ENCODE results near the gene WDR27. TPM values are rescaled to one million over a fixed set of nuclear protein-coding genes. Genes with fewer than 3 reads are reported as not detected.
A peak's percentile ranks its signal among the peaks of the same experiment; 100 is the strongest.

The WDR27 gene
- total RNA-seq, 4 donors from 2014 or later = 12.4 to 38.7 (median 27.6) TPM

- no peak for TF ChIP-seq POLR2A (IDR thresholded peaks at IDR 0.05)
- TF ChIP-seq CTCF (IDR thresholded peaks at IDR 0.05) = no peak
- no peaks in the 10 kb centered on the region for H3K4me1 ChIP-seq
- intact Hi-C loops (cut with DNase I) = no loop called here
- H3K27ac ChIP-seq = no peak overlapping the region
- 85 to 89% methylated on average over 1 of the region's 1 CpG for WGBS, 2 donors
- H3K9me3 ChIP-seq = peaks cover 0 to 6% (median 3%) of the 10 kb centered on the region in 3 donors
- H3K36me3 ChIP-seq = no peaks in the 10 kb centered on the region
- DNase-seq = no peak
- no peaks in the 10 kb centered on the region for H3K27me3 ChIP-seq
- H3K4me3 ChIP-seq = no peak overlapping the region
Observed at GRCh38 chr6:169508452-169508851, 193.4 kb downstream of the WDR27 start.

- Histone ChIP-seq H3K9me3 (peaks cover 0 to 3% (median 2%) of the 10 kb centered on the region in 3 donors), H3K4me1 (no peaks in the 10 kb centered on the region), H3K27me3 (no peaks in the 10 kb centered on the region), H3K36me3 (peaks cover 0 to 4% (median 0%) of the 10 kb centered on the region in 3 donors), H3K4me3 (no peak overlapping the region), H3K27ac (peak overlapping the region in 1 of 4 donors; percentile 42)
- intact Hi-C loops (cut with DNase I) = no loop called here
- 63 to 65% methylated on average over 4 of the region's 4 CpGs for WGBS, 2 donors
- DNase-seq = no peak
- TF ChIP-seq POLR2A (IDR thresholded peaks at IDR 0.05) (no peak), CTCF (IDR thresholded peaks at IDR 0.05) (no peak)
Observed at GRCh38 chr6:169503422-169504152, 198.2 kb downstream of the WDR27 start.

DNA sequence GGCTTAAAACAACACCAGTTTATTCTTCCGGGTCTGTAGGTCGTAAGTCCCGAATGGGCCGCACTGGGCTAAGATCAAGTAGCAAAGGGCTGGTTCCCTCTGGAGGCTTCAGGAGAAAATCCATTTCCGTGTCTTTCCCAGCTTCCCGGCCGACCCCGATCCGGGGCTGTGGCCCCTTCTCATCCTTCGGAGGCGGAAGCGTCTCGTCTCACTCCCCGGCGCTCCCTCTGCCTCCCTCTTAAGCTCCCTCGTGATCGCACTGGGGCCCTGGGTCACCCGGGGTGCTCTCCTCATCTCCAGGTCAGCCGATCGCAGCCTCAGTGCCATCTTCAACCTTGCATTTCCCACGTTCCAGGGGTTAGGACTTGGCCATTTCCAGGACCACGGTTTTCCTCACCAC lies 199.4 kb downstream of the WDR27 start:
- no peak for DNase-seq
- no peak overlapping the region for H3K27ac ChIP-seq
- H3K9me3 ChIP-seq = no peaks in the 10 kb centered on the region
- H3K4me3 ChIP-seq = no peak overlapping the region
- 95 to 96% methylated on average over 10 to 22 of the region's 22 CpGs for WGBS, 2 donors
- no peaks in the 10 kb centered on the region for H3K27me3 ChIP-seq
- H3K36me3 ChIP-seq = peaks cover 0 to 4% (median 0%) of the 10 kb centered on the region in 3 donors
- no peaks in the 10 kb centered on the region for H3K4me1 ChIP-seq
- intact Hi-C loops (cut with DNase I) = no loop called here
- TF ChIP-seq POLR2A (IDR thresholded peaks at IDR 0.05) (no peak), CTCF (IDR thresholded peaks at IDR 0.05) (no peak)

DNA sequence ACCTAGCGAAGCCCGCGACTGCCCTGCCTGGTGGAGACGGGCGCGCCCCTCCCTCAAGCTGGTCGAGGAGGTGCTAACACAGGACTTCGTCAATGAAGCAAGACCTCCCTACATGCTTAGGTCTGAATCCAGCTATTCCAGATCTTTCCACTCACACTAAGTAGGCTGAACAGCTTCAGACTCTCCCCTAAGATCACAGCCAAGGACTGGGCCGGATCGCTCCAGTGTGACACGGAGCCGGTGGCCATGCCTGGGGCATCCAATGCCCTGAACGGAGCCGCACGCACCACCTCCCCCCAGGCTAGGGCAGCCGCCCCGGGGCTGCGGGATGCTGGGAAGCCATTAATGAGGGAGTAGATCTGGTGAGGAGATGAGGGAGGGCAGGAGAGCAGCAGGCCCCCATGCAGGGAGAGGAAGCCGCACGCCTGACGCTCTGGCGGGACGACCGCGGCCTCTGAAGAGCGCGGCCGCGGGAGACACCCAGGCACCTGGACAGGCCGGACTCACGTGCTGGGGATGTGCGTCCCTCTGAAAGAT lies 200.0 kb downstream of the WDR27 start:
- H3K9me3 ChIP-seq = no peaks in the 10 kb centered on the region
- WGBS, 2 donors = 95% methylated on average over 26 of the region's 32 CpGs; no CpG with 5 or more reads in 1 of the 2 donors
- TF ChIP-seq POLR2A (IDR thresholded peaks at IDR 0.05) = no peak
- no peak for TF ChIP-seq CTCF (IDR thresholded peaks at IDR 0.05)
- H3K27me3 ChIP-seq = no peaks in the 10 kb centered on the region
- intact Hi-C loops (cut with DNase I) = no loop called here
- peaks cover 0 to 4% (median 0%) of the 10 kb centered on the region in 3 donors for H3K36me3 ChIP-seq
- H3K4me1 ChIP-seq = no peaks in the 10 kb centered on the region
- no peak for DNase-seq
- no peak overlapping the region for H3K27ac ChIP-seq
- no peak overlapping the region for H3K4me3 ChIP-seq

- no peak for DNase-seq
- 83 to 91% methylated on average over 6 to 7 of the region's 11 CpGs for WGBS, 2 donors
- Histone ChIP-seq H3K4me1 (no peaks in the 10 kb centered on the region), H3K4me3 (no peak overlapping the region), H3K27ac (no peak overlapping the region), H3K9me3 (no peaks in the 10 kb centered on the region), H3K36me3 (peaks cover 0 to 4% (median 0%) of the 10 kb centered on the region in 3 donors), H3K27me3 (no peaks in the 10 kb centered on the region)
- intact Hi-C loops (cut with DNase I) = no loop called here
- TF ChIP-seq CTCF (IDR thresholded peaks at IDR 0.05) (no peak), POLR2A (IDR thresholded peaks at IDR 0.05) (no peak)
Observed at GRCh38 chr6:169501128-169501527, 200.7 kb downstream of the WDR27 start.

Data from esophagus squamous epithelium (tissue), 5 donors.